K562 (cell line): ENCODE data around the gene THOP1. TPM values are rescaled to one million over a fixed set of nuclear protein-coding genes. Genes with fewer than 3 reads are reported as not detected.
A peak's percentile ranks its signal among the peaks of the same experiment; 100 is the strongest.

Experiments
- ARID3A ChIP-seq: IDR thresholded peaks from 2 replicates; pipeline ENCODE4 v1.6.1; 2012; ENCODE audit warnings: low read depth, low read length, improper control_type of control experiment, borderline replicate concordance
- ATF1 ChIP-seq, 2 experiments: fragments of 450-650 bp in 1 of 2; IDR thresholded peaks; 2 replicates each; pipeline ENCODE4 v1.6.1; 2016; ENCODE audit warnings: missing compliant biosample characterization in 1 of 2, missing genetic modification characterization in 1 of 2
- CBFA2T3 ChIP-seq: fragments of 450-650 bp; IDR thresholded peaks from 2 replicates; pipeline ENCODE4 v1.6.1; 2017
- ETS1 ChIP-seq: conservative IDR thresholded peaks from 2 replicates; pipeline ENCODE4 v1.6.1; 2011; ENCODE audit warnings: low read depth, mild to moderate bottlenecking, low read length; ENCODE audit not compliant: control insufficient read depth
- EWSR1 ChIP-seq: fragments of 450-650 bp; IDR thresholded peaks from 2 replicates; pipeline ENCODE4 v1.6.1; 2018; ENCODE audit warnings: borderline replicate concordance, mild to moderate bottlenecking, low read depth, moderate library complexity; ENCODE audit not compliant: partially characterized antibody
- KLF6 ChIP-seq: fragments of 250-450 bp; sonication (Bioruptor Pico); IDR thresholded peaks from 2 replicates; pipeline ENCODE4 v1.4.0; 2020; ENCODE audit warnings: mild to moderate bottlenecking, moderate library complexity, borderline replicate concordance
- SNRNP70 ChIP-seq: fragments of 200-400 bp; formaldehyde crosslinking; optimal IDR thresholded peaks from 2 replicates; pipeline ENCODE3; 2017; ENCODE audit warnings: low read depth, low read length
- TAF1 ChIP-seq: IDR thresholded peaks from 2 replicates; pipeline ENCODE4 v1.6.1; 2011; ENCODE audit warnings: mild to moderate bottlenecking, low read length, moderate library complexity; ENCODE audit not compliant: insufficient read depth, control insufficient read depth, severe bottlenecking; ENCODE audit errors: extremely low read depth
- USF1 ChIP-seq: sonication (generic); formaldehyde crosslinking; IDR thresholded peaks from 2 replicates; pipeline ENCODE4 v1.9.0; 2022; ENCODE audit warnings: mild to moderate bottlenecking, missing genetic modification reagents
- VEZF1 ChIP-seq: fragments of 200-800 bp; sonication (Bioruptor generic); IDR thresholded peaks from 2 replicates; pipeline ENCODE4 v1.6.1; 2017; ENCODE audit warnings: missing genetic modification characterization, missing compliant biosample characterization
- ZBTB2 ChIP-seq: fragments of 450-650 bp; IDR thresholded peaks from 2 replicates; pipeline ENCODE4 v1.6.1; 2016; ENCODE audit warnings: antibody characterized with exemption
- ZFP36 ChIP-seq: fragments of 150-350 bp; IDR thresholded peaks from 2 replicates; pipeline ENCODE4 v1.6.1; 2018; ENCODE audit warnings: low read length, low read depth; ENCODE audit not compliant: partially characterized antibody
- ZNF586 ChIP-seq: fragments of 450-650 bp; formaldehyde crosslinking; conservative IDR thresholded peaks from 2 replicates; pipeline ENCODE4 v1.4.0; 2020; ENCODE audit warnings: mild to moderate bottlenecking, moderate library complexity
- ZNF75A ChIP-seq: fragments of 450-650 bp; formaldehyde crosslinking; IDR thresholded peaks from 2 replicates; pipeline ENCODE4 v1.4.0; 2020; ENCODE audit warnings: mild to moderate bottlenecking
- polyA plus RNA-seq, 8 experiments: library from polyadenylated mRNA; depleted of rRNA in 4 of 8; stranded (reverse) in 5 of 8; unstranded in 3 of 8; fragments of >200 nt; fragmentation: Nextera tagmentation in 2 of 8; fragmentation: Illumina TruSeq in 1 of 8; extraction: Ambion mirVana in 2 of 8; extraction: Trizol in 1 of 8; gene quantifications; 2 replicates each; pipeline versions ENCODE4 v1.2.1 to v1.2.3, GENCODE V29; 2011 to 2014; ENCODE audit warnings: inconsistent platforms in 1 of 8, missing spikeins in 1 of 8
- total RNA-seq, 7 experiments: library from RNA; depleted of rRNA in 6 of 7; stranded (reverse); fragments of >200 nt in 6 of 7; fragmentation: Illumina TruSeq in 2 of 7; extraction: Trizol in 2 of 7; gene quantifications; 2 replicates each; pipeline versions ENCODE4 v1.2.1 to v1.2.3, GENCODE V29; 2011 to 2021; ENCODE audit warnings: low replicate concordance in 1 of 7

The THOP1 gene
- total and polyA plus RNA-seq, 9 of the 15 experiments (the other 6 are each of a cell fraction or from before 2014, with no cell fraction given), result 1.3 to 255 (median 96.1) TPM

- TF ChIP-seq ZBTB2 (peak; percentile 94), ZNF75A (no peak), TAF1 (peak; percentile 87), ATF1 (CRISPR knock-in tag; IDR thresholded peaks at IDR 0.05) (no peak), ATF1 (tag; IDR thresholded peaks at IDR 0.05) (peak; percentile 77), ETS1 (0 out of 2 replicates have a peak, but pooled peaks have one; percentile 50), VEZF1 (CRISPR knock-in tag) (peak; percentile 71), USF1 (CRISPR knock-in tag) (no peak; the same call in 1 of the 2 replicates), ARID3A (no peak), ZFP36 (no peak), ZNF586 (CRISPR knock-in tag) (no peak), SNRNP70 (no peak), EWSR1 (no peak), KLF6 (CRISPR knock-in tag) (no peak), CBFA2T3 (no peak)
These were observed at the start of gene THOP1 (continued) for GRCh38 chr19:2785244-2785997.
